IMR-90 (cell line): ENCODE results near the gene LHX5. TPM values are rescaled to one million over a fixed set of nuclear protein-coding genes. Genes with fewer than 3 reads are reported as not detected.

Experiments
- ATAC-seq: fragments of 200-7000 bp; cut with Tn5 transposase; 2 replicates; pipeline ENCODE4 v1.9.1; 2020; ENCODE audit warnings: low read depth, mild to moderate bottlenecking, moderate library complexity
- BruUV-seq: library from RNA; stranded (reverse); fragments of 400-500 nt; replicated peaks from 2 replicates; lab custom pipeline; 2021; lab: Mats Ljungman, UMichigan
- CTCF ChIA-PET: fragments of 300-600 bp; formaldehyde crosslinking; extraction: SDS; loops from one replicate; lab custom pipeline; 2021; ENCODE audit warnings: antibody characterized with exemption; lab: Yijun Ruan, JAX
- POLR2A ChIA-PET: fragments of 300-600 bp; sonication (Branson Sonifier 250); formaldehyde crosslinking; loops from one replicate; lab custom pipeline; 2022; ENCODE audit warnings: antibody characterized with exemption; ENCODE audit not compliant: unreplicated experiment; lab: Charles Lee
- DNase-seq: peaks from one replicate; pipeline ENCODE4 v3.0.0; 2013
- H2AFZ ChIP-seq: replicated peaks from 2 replicates; pipeline ENCODE3; 2013; ENCODE audit warnings: low read length, mild to moderate bottlenecking; ENCODE audit not compliant: poor library complexity
- H2AK5ac ChIP-seq: 2 replicates; pipeline ENCODE4 v1.6.1; 2013; ENCODE audit warnings: low read depth, low read length, inconsistent platforms
- H2AK9ac ChIP-seq: replicated peaks from 2 replicates; pipeline ENCODE3; 2013; ENCODE audit warnings: mild to moderate bottlenecking, low read depth, low read length, moderate library complexity; ENCODE audit not compliant: poor library complexity
- H2BK120ac ChIP-seq: 2 replicates; pipeline ENCODE4 v1.6.1; 2013; ENCODE audit warnings: low read depth, low read length, inconsistent platforms
- H2BK15ac ChIP-seq: 3 replicates; pipeline ENCODE4 v1.6.1; 2013; ENCODE audit warnings: low read depth, low read length, inconsistent platforms
- H2BK20ac ChIP-seq: 2 replicates; pipeline ENCODE4 v1.6.1; 2013; ENCODE audit warnings: low read depth, mild to moderate bottlenecking, inconsistent platforms, low read length, moderate library complexity
- H2BK5ac ChIP-seq: 2 replicates; pipeline ENCODE4 v1.6.1; 2013; ENCODE audit warnings: mild to moderate bottlenecking, low read depth, low read length, inconsistent platforms; ENCODE audit not compliant: poor library complexity, severe bottlenecking
- H3K14ac ChIP-seq: replicated peaks from 2 replicates; pipeline ENCODE4 v1.6.1; 2013; ENCODE audit warnings: low read depth, low read length, inconsistent platforms
- H3K18ac ChIP-seq: 2 replicates; pipeline ENCODE4 v1.6.1; 2013; ENCODE audit warnings: low read depth, low read length, control low read depth
- H3K23ac ChIP-seq: 2 replicates; pipeline ENCODE4 v1.6.1; 2013; ENCODE audit warnings: low read depth, low read length, inconsistent platforms
- H3K27ac ChIP-seq: 2 replicates; pipeline ENCODE4 v1.5.1; 2013; ENCODE audit warnings: mild to moderate bottlenecking, control low read depth, low read length; ENCODE audit not compliant: insufficient read depth
- H3K27me3 ChIP-seq: 2 replicates; pipeline ENCODE4 v1.6.1; 2013; ENCODE audit warnings: low read length; ENCODE audit not compliant: control insufficient read depth, insufficient read depth
- H3K36me3 ChIP-seq: 2 replicates; pipeline ENCODE4 v1.6.1; 2013; ENCODE audit warnings: low read length, mixed read lengths; ENCODE audit not compliant: control insufficient read depth, insufficient read depth
- H3K4ac ChIP-seq: 2 replicates; pipeline ENCODE4 v1.6.1; 2013; ENCODE audit warnings: low read depth, low read length, inconsistent platforms
- H3K4me1 ChIP-seq: 2 replicates; pipeline ENCODE4 v1.6.1; 2013; ENCODE audit warnings: low read length, mixed read lengths; ENCODE audit not compliant: control insufficient read depth, insufficient read depth
- H3K4me2 ChIP-seq: 2 replicates; pipeline ENCODE4 v1.6.1; 2013; ENCODE audit warnings: low read depth, mild to moderate bottlenecking, control low read depth, low read length, moderate library complexity
- H3K4me3 ChIP-seq: 2 replicates; pipeline ENCODE4 v1.5.1; 2013; ENCODE audit warnings: low read depth, mild to moderate bottlenecking, control low read depth, low read length, moderate library complexity; ENCODE audit not compliant: insufficient read depth
- H3K56ac ChIP-seq: 2 replicates; pipeline ENCODE4 v1.6.1; 2013; ENCODE audit warnings: low read length, inconsistent platforms; ENCODE audit not compliant: insufficient read depth; ENCODE audit errors: extremely low read depth
- H3K79me1 ChIP-seq, 2 experiments: 2 replicates each; pipeline ENCODE4 v1.6.1; 2013; ENCODE audit warnings: low read length in 2 of 2, inconsistent platforms in 1 of 2, low read depth in 1 of 2
- H3K9ac ChIP-seq: 2 replicates; pipeline ENCODE4 v1.6.1; 2013; ENCODE audit warnings: low read depth, low read length, control low read depth
- H3K9me1 ChIP-seq: 2 replicates; pipeline ENCODE4 v1.6.1; 2013; ENCODE audit warnings: low read length, inconsistent platforms; ENCODE audit not compliant: insufficient read depth
- H3K9me3 ChIP-seq: 2 replicates; pipeline ENCODE4 v1.6.1; 2013; ENCODE audit warnings: low read length; ENCODE audit not compliant: control insufficient read depth, insufficient read depth
- H4K20me1 ChIP-seq: 2 replicates; pipeline ENCODE4 v1.6.1; 2013; ENCODE audit warnings: low read length, inconsistent platforms; ENCODE audit not compliant: insufficient read depth
- H4K5ac ChIP-seq: 2 replicates; pipeline ENCODE4 v1.6.1; 2013; ENCODE audit warnings: mild to moderate bottlenecking, low read depth, low read length, control low read depth
- H4K8ac ChIP-seq, 2 experiments: 2 replicates each; pipeline ENCODE4 v1.6.1; 2013; ENCODE audit warnings: low read depth in 2 of 2, low read length in 2 of 2, control low read depth in 1 of 2, inconsistent platforms in 1 of 2
- H4K91ac ChIP-seq: 2 replicates; pipeline ENCODE4 v1.6.1; 2013; ENCODE audit warnings: low read depth, low read length, inconsistent platforms; ENCODE audit not compliant: insufficient read depth
- CTCF ChIP-seq: conservative IDR thresholded peaks from 2 replicates; pipeline ENCODE4 v1.5.1; 2012; ENCODE audit warnings: mild to moderate bottlenecking, low read depth, low read length, improper control_type of control experiment
- FOS ChIP-seq: fragments of 150-350 bp; IDR thresholded peaks from 2 replicates; pipeline ENCODE4 v1.6.1; 2016; ENCODE audit warnings: low read depth, low read length
- MAFK ChIP-seq: IDR thresholded peaks from 2 replicates; pipeline ENCODE4 v1.6.1; 2012; ENCODE audit warnings: low read depth, low read length, improper control_type of control experiment
- MXI1 ChIP-seq: IDR thresholded peaks from 2 replicates; pipeline ENCODE4 v1.6.1; 2012; ENCODE audit warnings: low read depth, mild to moderate bottlenecking, low read length, moderate library complexity, borderline replicate concordance
- NFE2L2 ChIP-seq: fragments of 150-350 bp; IDR thresholded peaks from 2 replicates; pipeline ENCODE4 v1.6.1; 2016; ENCODE audit warnings: low read depth, mild to moderate bottlenecking, low read length
- POLR2A ChIP-seq: IDR thresholded peaks from 2 replicates; pipeline ENCODE4 v1.6.1; 2012; ENCODE audit warnings: mild to moderate bottlenecking, low read depth, low read length
- SMC3 ChIP-seq: fragments of 150-350 bp; IDR thresholded peaks from 2 replicates; pipeline ENCODE4 v1.6.1; 2016; ENCODE audit warnings: low read depth, mild to moderate bottlenecking, antibody characterized with exemption, low read length, moderate library complexity
- WGBS, 2 experiments: methylation state at CpG; one replicate each; pipeline versions ENCODE4 v1.1.5 to v1.1.7; 2013; ENCODE audit warnings: missing lambda C conversion rate in 2 of 2; ENCODE audit not compliant: insufficient read length in 1 of 2; ENCODE audit errors: extremely low coverage in 2 of 2; 5-methylcytosine and 5-hydroxymethylcytosine counted together
- dilution Hi-C: fragments of 300-500 bp; cut with HindIII; formaldehyde crosslinking; loops from one replicate; pipeline ENCODE4 v1.14.3; 2018; ENCODE audit warnings: low sequenced_read_pairs; ENCODE audit not compliant: unreplicated experiment
- in situ Hi-C: fragments of 300-500 bp; cut with MboI; formaldehyde crosslinking; loops from 3 replicates; pipeline ENCODE4 v1.14.3; 2019; ENCODE audit warnings: low sequenced_read_pairs, inconsistent platforms, mixed read lengths
- intact Hi-C: fragments of 100-400 bp; cut with micrococcal nuclease; formaldehyde crosslinking; loops from 2 replicates; pipeline ENCODE4 v1.10.0; 2022
- polyA plus RNA-seq, 3 experiments: library from polyadenylated mRNA; depleted of rRNA; stranded (reverse); fragments of >200 nt; gene quantifications; 2 replicates each; pipeline ENCODE4 v1.2.3, GENCODE V29; 2012; ENCODE audit warnings: low replicate concordance in 1 of 3
- total RNA-seq: library from RNA; depleted of rRNA; stranded (reverse); fragments of >200 nt; gene quantifications from 2 replicates; pipeline ENCODE4 v1.2.3, GENCODE V29; 2012

The LHX5 gene
- total and polyA plus RNA-seq, 2 of the 4 experiments (the other 2 are of a cell fraction): not detected

GRCh38 chr12:113475451-113476175, 3.9 kb upstream of the LHX5 start:
- no peak overlapping the region for H4K5ac ChIP-seq
- no peak for TF ChIP-seq SMC3
- TF ChIP-seq CTCF: no peak
- TF ChIP-seq MXI1: no peak
- TF ChIP-seq MAFK: no peak
- no peak for TF ChIP-seq POLR2A
- no peak for TF ChIP-seq FOS
- TF ChIP-seq NFE2L2: no peak
- no peak overlapping the region for H3K9ac ChIP-seq
- ChIA-PET POLR2A (no interaction called here), CTCF (no interaction called here)
- H3K79me1 ChIP-seq: no peaks in the 10 kb centered on the region
- no peak overlapping the region for H2AK9ac ChIP-seq
- no peak overlapping the region for H2AFZ ChIP-seq
- no peak overlapping the region for H3K27ac ChIP-seq
- in situ Hi-C loops (no loop called here), dilution Hi-C loops (no loop called here), intact Hi-C loops (no loop called here)
- ATAC-seq (no peak), DNase-seq (no peak)
- no peak overlapping the region for H3K14ac ChIP-seq
- H3K4me1 ChIP-seq: no peaks in the 10 kb centered on the region
- no peak overlapping the region for H3K4me2 ChIP-seq
- no peak overlapping the region for H3K4me3 ChIP-seq
- H2BK20ac ChIP-seq: no peak overlapping the region
- no peaks in the 10 kb centered on the region for H4K20me1 ChIP-seq
- no TSS peak for BruUV-seq
- no peak overlapping the region for H3K23ac ChIP-seq
- no peak overlapping the region for H3K18ac ChIP-seq
- no peak overlapping the region for H4K91ac ChIP-seq
- no peak overlapping the region for H3K4ac ChIP-seq
- H4K8ac ChIP-seq: no peak overlapping the region
- no peak overlapping the region for H2BK120ac ChIP-seq
- no peak overlapping the region for H3K56ac ChIP-seq
- no peaks in the 10 kb centered on the region for H3K36me3 ChIP-seq
- H3K9me3 ChIP-seq: no peaks in the 10 kb centered on the region
- 0% methylated on average over 3 of the region's 50 CpGs; no CpG with 5 or more reads in 1 of the 2 experiments for WGBS, 2 experiments
- H2BK15ac ChIP-seq: no peak overlapping the region
- no peak overlapping the region for H2BK5ac ChIP-seq
- peaks cover 85% of the 10 kb centered on the region for H3K27me3 ChIP-seq
- H2AK5ac ChIP-seq: no peak overlapping the region
- no peaks in the 10 kb centered on the region for H3K9me1 ChIP-seq
